GM12878 (cell line): Measurements from ENCODE around the gene ASCC3. TPM values are rescaled to one million over a fixed set of nuclear protein-coding genes. Genes with fewer than 3 reads are reported as not detected.
A peak's percentile ranks its signal among the peaks of the same experiment; 100 is the strongest.

Experiments used
- ATAC-seq: fragments of 200-7000 bp; cut with Tn5 transposase; 3 replicates; pipeline ENCODE4 v1.9.1; 2020; ENCODE audit warnings: mild to moderate bottlenecking, moderate library complexity
- BruUV-seq: library from RNA; stranded (reverse); fragments of 400-500 nt; replicated peaks from 2 replicates; lab custom pipeline; 2021; lab: Mats Ljungman, UMichigan
- CTCF ChIA-PET: fragments of 300-600 bp; sonication (Branson Sonifier 250); formaldehyde crosslinking; extraction: SDS; loops from one replicate; lab custom pipeline; 2021; ENCODE audit warnings: inconsistent platforms; lab: Yijun Ruan, JAX
- POLR2A ChIA-PET: fragments of 350-600 bp; formaldehyde crosslinking; extraction: SDS; loops from one replicate; lab custom pipeline; 2021; ENCODE audit warnings: inconsistent platforms; lab: Charles Lee
- RAD21 ChIA-PET: fragments of 300-600 bp; sonication (Branson Sonifier 250); formaldehyde crosslinking; loops from one replicate; lab custom pipeline; 2023; ENCODE audit warnings: antibody characterized with exemption; ENCODE audit not compliant: unreplicated experiment; lab: Charles Lee
- SMC1A ChIA-PET: fragments of 300-600 bp; sonication (Branson Sonifier 250); formaldehyde crosslinking; loops from one replicate; lab custom pipeline; 2023; ENCODE audit not compliant: unreplicated experiment, uncharacterized antibody; lab: Charles Lee
- DNase-seq: peaks from one replicate; pipeline ENCODE4 v3.0.0-alpha.2; 2011; ENCODE audit warnings: low read depth, low spot score
- FAIRE-seq: peaks from 3 replicates; lab custom pipeline; 2011; peaks lifted over from hg19 to GRCh38; lab: Jason Lieb, UNC
- H2AFZ ChIP-seq: 2 replicates; pipeline ENCODE4 v1.6.0; 2011; ENCODE audit warnings: low read depth, low read length, control low read depth; ENCODE audit not compliant: control insufficient read depth
- H3K27ac ChIP-seq: 2 replicates; pipeline ENCODE4 v1.5.1; 2011; ENCODE audit warnings: control low read depth; ENCODE audit not compliant: control insufficient read depth, insufficient read depth
- H3K27me3 ChIP-seq, 2 experiments: replicated peaks in 1 of 2; 2 replicates each; pipeline versions ENCODE4 v1.6.0 to v1.6.1; 2011; ENCODE audit warnings: low read length in 1 of 2; ENCODE audit not compliant: control insufficient read depth in 2 of 2, insufficient read depth in 2 of 2
- H3K36me3 ChIP-seq, 2 experiments: 2 replicates each; pipeline ENCODE4 v1.5.1; 2011; ENCODE audit warnings: low read length in 1 of 2; ENCODE audit not compliant: control insufficient read depth in 2 of 2, insufficient read depth in 2 of 2
- H3K4me1 ChIP-seq: 2 replicates; pipeline ENCODE4 v1.6.1; 2011; ENCODE audit warnings: mild to moderate bottlenecking, low read length, moderate library complexity, mixed read lengths; ENCODE audit not compliant: control insufficient read depth, insufficient read depth
- H3K4me2 ChIP-seq: 2 replicates; pipeline ENCODE4 v1.6.0; 2011; ENCODE audit warnings: control low read depth; ENCODE audit not compliant: control insufficient read depth, insufficient read depth
- H3K4me3 ChIP-seq: fragments of 200-600 bp; sonication (generic); 2 replicates; pipeline ENCODE4 v1.5.1; 2016
- H3K79me2 ChIP-seq: 2 replicates; pipeline ENCODE4 v1.6.0; 2011; ENCODE audit warnings: low read length; ENCODE audit not compliant: control insufficient read depth, insufficient read depth
- H3K9ac ChIP-seq: 2 replicates; pipeline ENCODE4 v1.8.0; 2011; ENCODE audit warnings: low read length, control low read depth, mixed read lengths; ENCODE audit not compliant: control insufficient read depth, insufficient read depth
- H3K9me3 ChIP-seq: replicated peaks from 3 replicates; pipeline ENCODE4 v1.5.1; 2011; ENCODE audit warnings: mild to moderate bottlenecking, low read length; ENCODE audit not compliant: control insufficient read depth, insufficient read depth
- H4K20me1 ChIP-seq: 2 replicates; pipeline ENCODE4 v1.6.0; 2011; ENCODE audit not compliant: control insufficient read depth, insufficient read depth
- ATF7 ChIP-seq: fragments of 450-650 bp; IDR thresholded peaks from 2 replicates; pipeline ENCODE4 v1.6.1; 2016; ENCODE audit warnings: low read depth, mild to moderate bottlenecking
- CEBPZ ChIP-seq: fragments of 150-350 bp; IDR thresholded peaks from 2 replicates; pipeline ENCODE4 v1.6.1; 2016; ENCODE audit warnings: low read depth, low read length
- ESRRA ChIP-seq: IDR thresholded peaks from 2 replicates; pipeline ENCODE4 v1.6.1; 2012; ENCODE audit warnings: mild to moderate bottlenecking, low read length, improper control_type of control experiment
- MEF2A ChIP-seq: IDR thresholded peaks from 2 replicates; pipeline ENCODE4 v1.6.1; 2011; ENCODE audit warnings: low read depth, mild to moderate bottlenecking, low read length, moderate library complexity; ENCODE audit not compliant: insufficient read depth
- MTA2 ChIP-seq: fragments of 450-650 bp; IDR thresholded peaks from 2 replicates; pipeline ENCODE4 v1.6.1; 2016; ENCODE audit warnings: low read depth, mild to moderate bottlenecking, moderate library complexity
- MYB ChIP-seq: fragments of 150-350 bp; IDR thresholded peaks from 2 replicates; pipeline ENCODE4 v1.6.1; 2014; ENCODE audit warnings: mild to moderate bottlenecking, low read depth, low read length, borderline replicate concordance
- RAD21 ChIP-seq: IDR thresholded peaks from 2 replicates; pipeline ENCODE4 v1.6.1; 2011; ENCODE audit warnings: mild to moderate bottlenecking, low read depth, low read length, moderate library complexity; ENCODE audit not compliant: insufficient read depth
- RUNX3 ChIP-seq: IDR thresholded peaks from 2 replicates; pipeline ENCODE4 v1.6.1; 2012; ENCODE audit warnings: low read length, inconsistent platforms
- SMC3 ChIP-seq: IDR thresholded peaks from 2 replicates; pipeline ENCODE4 v1.6.1; 2011; ENCODE audit warnings: low read length, improper control_type of control experiment, borderline replicate concordance
- WRNIP1 ChIP-seq: IDR thresholded peaks from 2 replicates; pipeline ENCODE4 v1.6.1; 2011; ENCODE audit warnings: low read depth, low read length, improper control_type of control experiment, borderline replicate concordance
- YY1 ChIP-seq: IDR thresholded peaks from 2 replicates; pipeline ENCODE4 v1.6.1; 2011; ENCODE audit warnings: low read depth, mild to moderate bottlenecking, low read length
- WGBS: methylation state at CpG from one replicate; pipeline ENCODE4 v1.1.6; 2016; ENCODE audit warnings: low lambda C conversion rate; ENCODE audit not compliant: insufficient replicate concordance, insufficient coverage; ENCODE audit errors: missing lambda C conversion rate; 5-methylcytosine and 5-hydroxymethylcytosine counted together
- in situ Hi-C: fragments of 300-500 bp; cut with MboI; formaldehyde crosslinking; loops from 9 replicates; pipeline ENCODE4 v1.14.3; 2018; ENCODE audit warnings: mixed read lengths
- intact Hi-C: fragments of 100-400 bp; cut with micrococcal nuclease; formaldehyde crosslinking; loops from one replicate; pipeline ENCODE4 v1.14.2; 2022; ENCODE audit not compliant: unreplicated experiment
- polyA plus RNA-seq, 11 experiments: library from polyadenylated mRNA; depleted of rRNA in 4 of 11; unstranded in 6 of 11; stranded (reverse) in 5 of 11; fragments of >200 nt; fragmentation: Nextera tagmentation in 4 of 11; fragmentation: Illumina TruSeq in 1 of 11; extraction: Ambion mirVana in 4 of 11; extraction: Trizol in 1 of 11; gene quantifications; 1 replicate in 1 of 11; 2 replicates in 10 of 11; pipeline versions ENCODE4 v1.2.1 to v1.2.3, GENCODE V29; 2011 to 2016; ENCODE audit warnings: inconsistent platforms in 2 of 11, missing spikeins in 2 of 11, low read depth in 1 of 11
- total RNA-seq, 4 experiments: library from RNA; depleted of rRNA in 3 of 4; stranded (reverse); fragments of >200 nt in 3 of 4; fragmentation: Illumina TruSeq in 1 of 4; extraction: Trizol in 1 of 4; gene quantifications; 2 replicates each; pipeline versions ENCODE4 v1.2.1 to v1.2.3, GENCODE V29; 2013 to 2021
- TF ChIP-seq, protein P1 (sequence below): fragments of 450-650 bp; IDR thresholded peaks from 2 replicates; pipeline ENCODE4 v1.6.1; 2017; ENCODE audit warnings: antibody characterized with exemption, mild to moderate bottlenecking, moderate library complexity
- TF ChIP-seq, protein P2 (sequence below): fragments of 450-650 bp; IDR thresholded peaks from 2 replicates; pipeline ENCODE4 v1.6.1; 2016; ENCODE audit warnings: mild to moderate bottlenecking

Gene ASCC3
- total and polyA plus RNA-seq, 10 of the 15 experiments (the other 5 are each of a cell fraction or from before 2014, with no cell fraction given), result 19.9 to 76.2 (median 55.9) TPM

GRCh38 chr6:100479179-100480035 lies 401.7 kb downstream of the ASCC3 start:
- ATAC-seq, result peak; percentile 73
- Histone ChIP-seq H3K79me2 (no peaks in the 10 kb centered on the region), H3K27ac (no peak overlapping the region), H3K27me3 (no peaks in the 10 kb centered on the region), H4K20me1 (no peaks in the 10 kb centered on the region), H2AFZ (peak overlapping the region; percentile 33; the same call in 1 of the 2 replicates), H3K4me1 (peaks cover 7% of the 10 kb centered on the region), H3K9me3 (no peaks in the 10 kb centered on the region), H3K36me3 (no peaks in the 10 kb centered on the region), H3K9ac (no peak overlapping the region), H3K4me2 (no peak overlapping the region), H3K4me3 (no peak overlapping the region)
- in situ Hi-C loops, result loop anchor here (5.0 kb wide), 2 partner anchors 367 to 477 kb away; no protein-coding TSS in a partner anchor
- peak; percentile 34 for DNase-seq
- ChIA-PET CTCF (interaction anchor here (0.6 to 8.8 kb wide), 23 partner anchors 9 to 477 kb away, joined by 3 to 72 read pairs (median 4); no protein-coding TSS in a partner anchor), SMC1A (interaction anchor here (0.7 to 4.4 kb wide), 8 partner anchors 131 to 478 kb away, joined by 3 to 38 read pairs (median 6); no protein-coding TSS in a partner anchor), POLR2A (no interaction called here), RAD21 (interaction anchor here (0.6 to 1.6 kb wide), 6 partner anchors 178 to 365 kb away, joined by 3 to 12 read pairs (median 4); no protein-coding TSS in a partner anchor)
- no TSS peak for BruUV-seq
- WGBS, result 67% methylated on average over 3 of the region's 3 CpGs
- intact Hi-C loops, result loop anchor here (1.0 to 5.0 kb wide), 6 partner anchors 109 to 612 kb away; no protein-coding TSS in a partner anchor
- peak; percentile 82 for FAIRE-seq
- TF ChIP-seq MTA2 (no peak), SMC3 (peak; percentile 72; the same call in 1 of the 2 replicates), YY1 (peak; percentile 19; the same call in 1 of the 2 replicates), CEBPZ (no peak), WRNIP1 (no peak), MYB (no peak), RAD21 (peak; percentile 95), MEF2A (0 out of 2 replicates have a peak, but pooled peaks have one; percentile 19), RUNX3 (peak; percentile 50), ATF7 (0 out of 2 replicates have a peak, but pooled peaks have one; percentile 13), ESRRA (peak; percentile 79; the same call in 1 of the 2 replicates)
- TF ChIP-seq, protein P1, sequence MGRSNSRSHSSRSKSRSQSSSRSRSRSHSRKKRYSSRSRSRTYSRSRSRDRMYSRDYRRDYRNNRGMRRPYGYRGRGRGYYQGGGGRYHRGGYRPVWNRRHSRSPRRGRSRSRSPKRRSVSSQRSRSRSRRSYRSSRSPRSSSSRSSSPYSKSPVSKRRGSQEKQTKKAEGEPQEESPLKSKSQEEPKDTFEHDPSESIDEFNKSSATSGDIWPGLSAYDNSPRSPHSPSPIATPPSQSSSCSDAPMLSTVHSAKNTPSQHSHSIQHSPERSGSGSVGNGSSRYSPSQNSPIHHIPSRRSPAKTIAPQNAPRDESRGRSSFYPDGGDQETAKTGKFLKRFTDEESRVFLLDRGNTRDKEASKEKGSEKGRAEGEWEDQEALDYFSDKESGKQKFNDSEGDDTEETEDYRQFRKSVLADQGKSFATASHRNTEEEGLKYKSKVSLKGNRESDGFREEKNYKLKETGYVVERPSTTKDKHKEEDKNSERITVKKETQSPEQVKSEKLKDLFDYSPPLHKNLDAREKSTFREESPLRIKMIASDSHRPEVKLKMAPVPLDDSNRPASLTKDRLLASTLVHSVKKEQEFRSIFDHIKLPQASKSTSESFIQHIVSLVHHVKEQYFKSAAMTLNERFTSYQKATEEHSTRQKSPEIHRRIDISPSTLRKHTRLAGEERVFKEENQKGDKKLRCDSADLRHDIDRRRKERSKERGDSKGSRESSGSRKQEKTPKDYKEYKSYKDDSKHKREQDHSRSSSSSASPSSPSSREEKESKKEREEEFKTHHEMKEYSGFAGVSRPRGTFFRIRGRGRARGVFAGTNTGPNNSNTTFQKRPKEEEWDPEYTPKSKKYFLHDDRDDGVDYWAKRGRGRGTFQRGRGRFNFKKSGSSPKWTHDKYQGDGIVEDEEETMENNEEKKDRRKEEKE, result no peak
- TF ChIP-seq, protein P2, sequence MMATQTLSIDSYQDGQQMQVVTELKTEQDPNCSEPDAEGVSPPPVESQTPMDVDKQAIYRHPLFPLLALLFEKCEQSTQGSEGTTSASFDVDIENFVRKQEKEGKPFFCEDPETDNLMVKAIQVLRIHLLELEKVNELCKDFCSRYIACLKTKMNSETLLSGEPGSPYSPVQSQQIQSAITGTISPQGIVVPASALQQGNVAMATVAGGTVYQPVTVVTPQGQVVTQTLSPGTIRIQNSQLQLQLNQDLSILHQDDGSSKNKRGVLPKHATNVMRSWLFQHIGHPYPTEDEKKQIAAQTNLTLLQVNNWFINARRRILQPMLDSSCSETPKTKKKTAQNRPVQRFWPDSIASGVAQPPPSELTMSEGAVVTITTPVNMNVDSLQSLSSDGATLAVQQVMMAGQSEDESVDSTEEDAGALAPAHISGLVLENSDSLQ, result no peak
